Progenitor cell of endocrine pancreas (in vitro differentiated cells): Measurements from ENCODE around the gene SEMA7A. TPM values are rescaled to one million over a fixed set of nuclear protein-coding genes. Genes with fewer than 3 reads are reported as not detected.

Source experiments
- DNase-seq: peaks from one replicate; pipeline ENCODE4 v3.0.0; 2021; ENCODE audit warnings: low spot score; ENCODE audit not compliant: unreplicated experiment
- H3K27ac Mint-ChIP-seq: 2 replicates; pipeline ENCODE4 v1.8.0; 2021; ENCODE audit warnings: mild to moderate bottlenecking, moderate library complexity, mixed read lengths
- H3K27me3 Mint-ChIP-seq: 2 replicates; pipeline ENCODE4 v1.8.0; 2021; ENCODE audit warnings: mixed read lengths
- H3K36me3 Mint-ChIP-seq: 2 replicates; pipeline ENCODE4 v1.8.0; 2022; ENCODE audit warnings: mixed read lengths; ENCODE audit not compliant: insufficient read depth
- H3K4me1 Mint-ChIP-seq: 2 replicates; pipeline ENCODE4 v1.8.0; 2021; ENCODE audit warnings: low read depth, mixed read lengths
- H3K4me3 Mint-ChIP-seq: 2 replicates; pipeline ENCODE4 v1.8.0; 2021; ENCODE audit warnings: low read depth, mild to moderate bottlenecking, moderate library complexity, mixed read lengths
- H3K9me3 Mint-ChIP-seq: 2 replicates; pipeline ENCODE4 v1.8.0; 2021; ENCODE audit warnings: low read depth, mixed read lengths
- CTCF ChIP-seq: fragments of 200-600 bp; sonication (generic); IDR thresholded peaks from one replicate; pipeline ENCODE4 v1.5.0; 2021; ENCODE audit warnings: antibody characterized with exemption, mild to moderate bottlenecking; ENCODE audit not compliant: unreplicated experiment
- total RNA-seq: library from RNA; stranded (reverse); gene quantifications from 2 replicates; pipeline ENCODE4 v1.2.1, GENCODE V29; 2021

SEMA7A gene
- total RNA-seq, 1 donor from 2014 or later, result 1.9 TPM

GRCh38 chr15:74409225-74409624 lies 24.5 kb downstream of the SEMA7A start:
- H3K4me3 Mint-ChIP-seq, result no peak overlapping the region
- peaks cover 24% of the 10 kb centered on the region for H3K27me3 Mint-ChIP-seq
- no peaks in the 10 kb centered on the region for H3K9me3 Mint-ChIP-seq
- H3K4me1 Mint-ChIP-seq, result no peaks in the 10 kb centered on the region
- no peak overlapping the region for H3K27ac Mint-ChIP-seq
- DNase-seq, result no peak
- TF ChIP-seq CTCF, result no peak
- no peaks in the 10 kb centered on the region for H3K36me3 Mint-ChIP-seq

- Mint-ChIP-seq H3K9me3 (no peaks in the 10 kb centered on the region), H3K4me3 (no peak overlapping the region), H3K4me1 (no peaks in the 10 kb centered on the region), H3K36me3 (no peaks in the 10 kb centered on the region), H3K27ac (no peak overlapping the region), H3K27me3 (peaks cover 24% of the 10 kb centered on the region)
- DNase-seq, result no peak
- no peak for TF ChIP-seq CTCF
Observed at GRCh38 chr15:74408815-74409214, 24.9 kb downstream of the SEMA7A start.

- DNase-seq, result no peak
- no peak for TF ChIP-seq CTCF
- Mint-ChIP-seq H3K4me1 (no peaks in the 10 kb centered on the region), H3K36me3 (no peaks in the 10 kb centered on the region), H3K27me3 (peaks cover 24% of the 10 kb centered on the region), H3K9me3 (no peaks in the 10 kb centered on the region), H3K27ac (no peak overlapping the region), H3K4me3 (no peak overlapping the region)
Observed at GRCh38 chr15:74408385-74408784, 25.4 kb downstream of the SEMA7A start.

- Mint-ChIP-seq H3K36me3 (no peaks in the 10 kb centered on the region), H3K4me1 (no peaks in the 10 kb centered on the region), H3K27ac (no peak overlapping the region), H3K4me3 (no peak overlapping the region), H3K9me3 (no peaks in the 10 kb centered on the region), H3K27me3 (peaks cover 26% of the 10 kb centered on the region)
- TF ChIP-seq CTCF, result no peak
- DNase-seq, result no peak
Observed at GRCh38 chr15:74406992-74407705, 26.6 kb downstream of the SEMA7A start.

GRCh38 chr15:74406517-74406916 lies 27.2 kb downstream of the SEMA7A start:
- Mint-ChIP-seq H3K27ac (no peak overlapping the region), H3K4me3 (no peak overlapping the region), H3K27me3 (peaks cover 32% of the 10 kb centered on the region), H3K4me1 (no peaks in the 10 kb centered on the region), H3K36me3 (no peaks in the 10 kb centered on the region), H3K9me3 (no peaks in the 10 kb centered on the region)
- TF ChIP-seq CTCF, result no peak
- DNase-seq, result no peak
